Measurements from ENCODE around the gene MCRIP2.

DNA sequence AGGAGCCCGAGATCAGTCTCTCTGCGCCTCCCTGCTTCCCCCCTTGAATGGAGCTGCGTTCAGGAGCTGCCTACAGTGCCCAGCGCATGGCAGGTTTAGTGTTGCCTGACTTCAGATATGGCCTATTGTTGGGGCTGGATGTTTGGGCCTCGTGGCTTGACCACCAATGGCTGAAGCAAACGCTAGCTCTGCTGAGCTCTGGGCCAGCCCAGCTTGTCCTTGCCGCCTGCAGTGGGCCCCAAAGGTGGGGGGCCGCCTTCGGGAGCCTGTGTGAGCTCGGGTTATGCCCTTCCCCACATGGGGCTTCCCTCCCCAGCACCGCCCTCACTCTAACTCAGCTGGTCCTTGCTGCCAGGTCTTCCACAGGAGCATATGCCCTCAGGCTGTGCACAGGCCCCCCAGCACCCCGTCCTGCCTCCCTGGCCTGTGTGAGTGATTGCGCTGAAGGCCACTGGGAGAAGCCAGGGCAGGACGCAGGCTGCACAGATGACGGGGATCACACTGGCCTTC lies 3.5 kb upstream of the MCRIP2 start:
- TF ChIP-seq, protein P1, sequence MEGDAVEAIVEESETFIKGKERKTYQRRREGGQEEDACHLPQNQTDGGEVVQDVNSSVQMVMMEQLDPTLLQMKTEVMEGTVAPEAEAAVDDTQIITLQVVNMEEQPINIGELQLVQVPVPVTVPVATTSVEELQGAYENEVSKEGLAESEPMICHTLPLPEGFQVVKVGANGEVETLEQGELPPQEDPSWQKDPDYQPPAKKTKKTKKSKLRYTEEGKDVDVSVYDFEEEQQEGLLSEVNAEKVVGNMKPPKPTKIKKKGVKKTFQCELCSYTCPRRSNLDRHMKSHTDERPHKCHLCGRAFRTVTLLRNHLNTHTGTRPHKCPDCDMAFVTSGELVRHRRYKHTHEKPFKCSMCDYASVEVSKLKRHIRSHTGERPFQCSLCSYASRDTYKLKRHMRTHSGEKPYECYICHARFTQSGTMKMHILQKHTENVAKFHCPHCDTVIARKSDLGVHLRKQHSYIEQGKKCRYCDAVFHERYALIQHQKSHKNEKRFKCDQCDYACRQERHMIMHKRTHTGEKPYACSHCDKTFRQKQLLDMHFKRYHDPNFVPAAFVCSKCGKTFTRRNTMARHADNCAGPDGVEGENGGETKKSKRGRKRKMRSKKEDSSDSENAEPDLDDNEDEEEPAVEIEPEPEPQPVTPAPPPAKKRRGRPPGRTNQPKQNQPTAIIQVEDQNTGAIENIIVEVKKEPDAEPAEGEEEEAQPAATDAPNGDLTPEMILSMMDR (IDR thresholded peaks at IDR 0.05) = no peak
- TF ChIP-seq POLR2A (IDR thresholded peaks at IDR 0.05) = no peak

All from right lobe of liver (tissue), 4 donors.